Hematopoietic multipotent progenitor cell treated with erythropoietin and hydrocortisone succinate and interleukin-3 and kit ligand, for 17 days (in vitro differentiated cells): ENCODE data around the gene PDZRN3.

Experiments used
- DNase-seq: peaks from one replicate; pipeline ENCODE4 v3.0.0-alpha.2; 2015; ENCODE audit warnings: low spot score

Gene PDZRN3

GRCh38 chr3:73415118-73415517, 209.6 kb downstream of the PDZRN3 start:
- DNase-seq: no peak

GRCh38 chr3:73413619-73414018, 211.1 kb downstream of the PDZRN3 start:
- DNase-seq: no peak

DNA sequence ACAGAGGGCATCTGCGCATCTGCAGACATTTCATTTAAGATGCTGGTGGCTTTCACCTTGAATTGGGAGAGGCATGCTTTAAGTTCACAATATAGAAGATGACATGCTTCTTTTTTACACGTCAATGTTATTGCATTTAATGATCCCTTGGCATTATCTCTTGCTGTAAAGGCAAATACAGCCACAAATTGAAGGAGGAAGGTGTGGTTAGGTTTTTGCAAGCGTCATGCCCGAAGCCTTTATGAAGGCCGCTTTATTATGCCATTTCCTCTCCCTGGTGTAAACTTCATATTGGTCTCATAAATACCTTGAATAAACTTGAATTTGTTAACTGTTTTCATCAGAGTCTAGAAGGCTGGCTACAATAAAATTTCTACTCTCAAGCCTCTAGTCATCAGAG, 212.7 kb downstream of the PDZRN3 start:
- DNase-seq: no peak

DNA sequence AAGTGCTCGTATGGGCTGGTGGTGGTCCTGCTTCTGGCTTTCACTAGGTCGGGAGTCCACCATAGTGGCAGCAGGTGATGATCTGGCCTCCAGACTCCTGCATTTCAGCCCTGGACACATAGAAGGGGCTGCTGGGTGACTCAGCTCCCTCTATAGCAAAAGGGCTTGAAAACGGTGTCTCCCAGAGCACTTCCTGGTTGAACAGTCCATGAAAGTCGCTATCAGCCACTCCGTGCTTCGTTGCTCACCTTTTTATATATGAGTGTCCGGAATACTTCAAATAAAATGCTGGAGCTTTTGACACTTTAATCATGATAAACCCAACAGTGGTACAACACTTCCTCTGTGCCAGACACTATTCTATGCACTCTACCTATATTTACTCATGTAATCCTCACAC, 213.2 kb downstream of the PDZRN3 start:
- DNase-seq: no peak

GRCh38 chr3:73409138-73409763, 215.5 kb downstream of the PDZRN3 start:
- no peak for DNase-seq

GRCh38 chr3:73408634-73409033, 216.1 kb downstream of the PDZRN3 start:
- no peak for DNase-seq

DNA sequence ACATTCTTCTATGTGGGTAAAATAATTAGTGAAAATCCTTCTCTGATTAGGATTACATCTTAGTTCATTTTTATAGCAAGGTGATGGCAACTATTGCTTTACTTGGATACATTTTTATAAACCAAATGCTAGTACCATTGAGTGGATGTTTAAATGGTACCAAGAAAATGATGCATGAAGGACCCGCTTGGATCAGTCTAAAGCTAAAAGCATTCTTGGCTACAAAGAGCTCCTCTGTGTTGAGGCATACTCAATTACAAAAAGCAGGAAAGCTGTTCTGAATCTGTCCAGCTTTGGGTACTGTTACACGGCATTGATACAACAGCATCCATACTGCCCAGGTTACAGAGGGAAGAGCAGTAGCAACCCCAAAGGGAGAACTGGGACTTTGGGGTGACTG, 217.2 kb downstream of the PDZRN3 start:
- DNase-seq: no peak

GRCh38 chr3:73405853-73406252, 218.9 kb downstream of the PDZRN3 start:
- no peak for DNase-seq

DNA sequence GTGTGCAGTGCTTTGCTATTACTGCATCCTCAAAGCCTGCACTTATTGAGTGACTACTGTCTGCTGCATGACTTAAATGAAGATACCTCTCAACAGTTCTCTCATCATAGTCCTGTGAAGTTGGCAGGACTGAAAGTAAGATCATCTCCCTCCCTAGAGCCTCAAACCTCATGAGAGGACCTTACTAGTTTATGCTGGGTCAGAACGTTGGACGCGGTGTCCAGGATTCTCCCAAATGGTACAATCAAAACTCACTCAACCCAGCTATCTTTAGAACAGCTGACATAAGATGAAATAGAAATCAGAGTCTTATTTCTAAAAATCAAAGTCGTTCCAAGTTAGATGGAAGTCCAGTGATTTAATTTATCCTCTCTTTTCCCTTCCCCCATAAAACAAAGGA, 219.7 kb downstream of the PDZRN3 start:
- no peak for DNase-seq

- no peak for DNase-seq
These were observed 220.3 kb downstream of the PDZRN3 start for GRCh38 chr3:73404435-73404834.

DNA sequence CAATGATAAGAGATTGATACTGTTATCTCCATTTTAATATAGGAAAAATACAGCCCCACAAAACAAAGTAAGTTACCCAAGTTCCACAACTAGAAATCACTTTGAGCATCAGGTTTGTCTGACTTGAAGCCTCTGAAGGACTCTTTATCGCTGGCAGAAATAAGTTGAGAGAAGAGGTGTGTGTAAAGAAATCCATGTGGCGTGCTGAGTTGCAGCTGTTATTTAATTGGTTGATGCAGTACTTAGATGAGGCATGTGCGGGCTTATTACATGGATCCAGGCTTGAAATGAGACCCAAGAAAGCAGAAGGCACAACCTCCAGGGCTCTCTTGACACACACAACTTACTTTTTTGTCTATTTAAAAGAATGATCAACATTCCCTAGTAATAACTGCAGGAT, 221.3 kb downstream of the PDZRN3 start:
- DNase-seq: no peak

DNA sequence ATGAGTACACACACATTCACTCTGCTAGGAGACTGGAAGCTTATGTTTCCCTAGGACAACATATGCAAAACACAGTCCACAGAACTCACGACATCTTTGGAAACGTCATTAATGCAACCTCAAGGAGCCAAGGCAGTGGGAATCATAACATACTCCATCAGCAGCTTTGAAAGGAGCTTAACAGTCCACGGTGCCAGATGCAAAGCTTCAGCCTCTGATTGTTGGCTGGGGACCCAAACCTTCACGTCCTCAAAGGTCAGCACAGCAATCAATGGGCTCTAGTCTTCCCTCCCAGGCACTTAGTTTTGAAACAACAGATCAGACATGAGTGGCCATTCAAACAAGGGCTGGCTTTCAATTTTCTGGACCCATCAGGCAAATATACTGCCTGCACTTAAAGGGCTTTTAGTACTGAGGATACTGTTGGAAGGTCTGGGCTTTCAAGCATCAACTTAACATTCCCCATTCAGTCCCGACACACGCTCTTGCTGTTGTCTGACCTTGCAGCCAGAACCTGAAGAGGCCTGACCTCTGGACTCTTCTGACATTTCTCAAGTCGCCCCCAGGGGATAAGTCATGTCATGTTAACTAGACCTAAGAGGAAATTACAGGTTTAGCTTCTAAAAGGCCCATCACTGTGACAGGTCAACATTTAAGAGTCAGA, 223.0 kb downstream of the PDZRN3 start:
- no peak for DNase-seq

DNA sequence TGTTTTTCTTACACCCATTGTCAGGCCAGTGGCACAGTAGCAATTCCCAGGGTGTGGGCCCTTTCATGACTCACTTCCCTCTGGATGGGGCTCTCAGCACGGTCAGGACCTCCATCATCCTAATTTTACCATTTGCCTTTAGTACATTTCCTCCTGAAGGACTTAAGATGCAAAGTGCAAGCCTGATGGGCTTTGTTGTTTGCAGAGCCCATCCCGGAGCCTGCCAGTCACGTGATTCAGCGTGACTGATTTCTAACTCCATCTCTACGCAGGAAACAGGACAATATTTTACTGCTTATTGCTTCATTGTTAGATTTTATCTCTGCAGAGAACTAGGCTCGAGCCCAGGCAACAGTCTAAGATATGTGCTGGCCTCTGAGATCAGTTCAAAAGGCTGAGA, 223.7 kb downstream of the PDZRN3 start:
- DNase-seq: no peak

GRCh38 chr3:73399666-73400253, 225.0 kb downstream of the PDZRN3 start:
- no peak for DNase-seq

DNA sequence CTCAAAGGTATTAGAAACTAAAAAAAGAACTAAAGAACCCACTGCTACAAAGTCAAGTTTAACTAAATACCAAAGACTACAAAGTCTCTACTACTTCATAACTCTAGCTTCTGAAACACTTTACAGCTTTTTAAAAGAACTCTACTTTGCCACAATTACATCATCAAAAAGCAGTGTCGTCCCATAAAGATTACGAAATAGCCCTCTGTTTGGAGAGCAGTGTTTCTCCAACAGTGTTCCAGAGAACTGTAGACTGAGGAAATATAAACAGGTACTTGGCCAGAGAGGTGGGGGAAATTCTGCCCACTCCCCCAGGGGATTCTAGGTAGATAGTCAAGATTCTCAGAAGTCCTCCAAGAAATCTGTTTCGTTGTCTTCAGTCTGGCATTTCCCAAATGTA, 225.6 kb downstream of the PDZRN3 start:
- DNase-seq: no peak

DNA sequence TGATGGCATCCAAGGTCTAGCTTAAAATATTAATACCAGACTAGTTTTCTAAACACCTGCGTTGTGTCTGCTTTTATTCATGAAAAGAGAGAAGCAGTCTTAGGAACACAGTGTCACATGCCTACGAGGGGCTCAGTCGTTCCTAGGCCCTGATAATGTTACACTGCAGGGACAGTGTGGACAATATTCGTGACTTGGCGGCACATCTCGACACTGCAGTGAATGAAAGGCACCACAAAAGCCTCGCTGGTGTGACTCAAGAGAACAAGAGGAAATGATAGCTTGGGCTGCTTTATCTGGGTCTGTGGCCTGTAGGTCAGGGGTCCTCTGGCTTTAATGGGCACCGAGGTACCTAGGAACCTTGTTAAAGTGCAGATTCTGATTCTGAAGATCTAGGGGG, 226.7 kb downstream of the PDZRN3 start:
- no peak for DNase-seq

DNA sequence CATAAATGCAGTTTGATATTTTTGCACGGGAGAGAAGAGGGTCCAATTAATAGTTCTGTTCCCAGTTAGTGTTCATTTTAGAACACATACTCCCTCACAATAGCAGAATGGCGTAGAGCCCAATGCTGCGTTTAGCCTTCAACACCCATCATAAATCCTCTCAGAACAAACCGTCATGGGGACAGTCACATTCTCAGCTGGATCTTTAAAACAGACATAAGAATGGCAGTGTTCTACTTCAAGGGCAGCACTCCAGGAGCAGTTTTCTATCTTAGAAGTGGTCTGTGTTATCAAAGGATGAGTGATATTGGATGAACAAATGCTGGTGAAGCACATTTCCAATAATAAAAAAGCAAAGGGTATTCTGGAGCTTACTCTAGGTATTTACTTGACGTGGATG, 230.5 kb downstream of the PDZRN3 start:
- DNase-seq: no peak

- no peak for DNase-seq
These were observed 231.7 kb downstream of the PDZRN3 start for GRCh38 chr3:73393005-73393404.

- no peak for DNase-seq
These were observed 232.8 kb downstream of the PDZRN3 start for GRCh38 chr3:73391984-73392383.

GRCh38 chr3:73389928-73390327, 234.8 kb downstream of the PDZRN3 start:
- no peak for DNase-seq

- no peak for DNase-seq
These were observed 235.5 kb downstream of the PDZRN3 start for GRCh38 chr3:73389117-73389813.

GRCh38 chr3:73385568-73385967, 239.2 kb downstream of the PDZRN3 start:
- DNase-seq: no peak
